A549 (cell line): Measurements from ENCODE around the gene DDB1. TPM values are rescaled to one million over a fixed set of nuclear protein-coding genes. Genes with fewer than 3 reads are reported as not detected.

ENCODE experiments used
- ATAC-seq, 2 experiments: fragments of 200-7000 bp in 1 of 2; fragments of >200 bp in 1 of 2; cut with Nextera tagmentation in 1 of 2; cut with Tn5 transposase in 1 of 2; 3 replicates each; pipeline versions ENCODE4 v1.8.0 to v1.9.1; 2018 to 2020; ENCODE audit warnings: mild to moderate bottlenecking in 1 of 2, moderate library complexity in 1 of 2
- CTCF ChIA-PET: fragments of 300-600 bp; sonication (Branson Sonifier 250); formaldehyde crosslinking; extraction: SDS; loops from one replicate; lab custom pipeline; 2021; ENCODE audit warnings: antibody characterized with exemption, inconsistent platforms; lab: Yijun Ruan, JAX
- POLR2A ChIA-PET: fragments of 350-600 bp; formaldehyde crosslinking; extraction: SDS; loops from one replicate; lab custom pipeline; 2021; ENCODE audit warnings: antibody characterized with exemption, inconsistent platforms; lab: Yijun Ruan, JAX
- DNase-seq, 2 experiments: peaks; one replicate each; pipeline versions ENCODE4 v3.0.0 to v3.0.0-alpha.2; 2011 to 2016; ENCODE audit warnings: low read depth in 1 of 2, low spot score in 1 of 2
- FAIRE-seq: peaks from 2 replicates; lab custom pipeline; 2011; peaks lifted over from hg19 to GRCh38; lab: Jason Lieb, UNC
- H3K27ac ChIP-seq, 2 experiments: fragments of >200 bp; sonication (Bioruptor Twin); formaldehyde crosslinking; 3 replicates each; pipeline ENCODE4 v1.5.1; 2016 to 2017
- H3K4me1 ChIP-seq: fragments of >200 bp; sonication (Bioruptor Twin); formaldehyde crosslinking; 3 replicates; pipeline ENCODE4 v1.6.1; 2016
- H3K4me2 ChIP-seq: fragments of >200 bp; sonication (Bioruptor Twin); formaldehyde crosslinking; 3 replicates; pipeline ENCODE4 v1.6.1; 2016
- H3K4me3 ChIP-seq: fragments of >200 bp; sonication (Bioruptor Twin); formaldehyde crosslinking; 3 replicates; pipeline ENCODE4 v1.5.1; 2016
- H3K9me3 ChIP-seq: fragments of >200 bp; sonication (Bioruptor Twin); formaldehyde crosslinking; 3 replicates; pipeline ENCODE4 v1.6.1; 2016
- BHLHE40 ChIP-seq: IDR thresholded peaks from 2 replicates; pipeline ENCODE4 v1.6.1; 2012; ENCODE audit warnings: low read depth, low read length, inconsistent platforms
- CBX8 ChIP-seq: fragments of 200-600 bp; sonication (generic); IDR thresholded peaks from 2 replicates; pipeline ENCODE4 v1.6.1; 2016
- CEBPB ChIP-seq, 2 experiments: fragments of >200 bp in 1 of 2; sonication (Bioruptor Twin) in 1 of 2; formaldehyde crosslinking in 1 of 2; IDR thresholded peaks; 2 replicates each; pipeline ENCODE4 v1.6.1; 2012 to 2016
- E2F6 ChIP-seq: IDR thresholded peaks from 2 replicates; pipeline ENCODE4 v1.6.1; 2012; ENCODE audit warnings: low read depth, borderline replicate concordance
- EHF ChIP-seq: fragments of 250-450 bp; sonication (Bioruptor Pico); IDR thresholded peaks from 2 replicates; pipeline ENCODE4 v1.5.0; 2020; ENCODE audit warnings: mild to moderate bottlenecking
- EHMT2 ChIP-seq: fragments of 200-600 bp; sonication (generic); IDR thresholded peaks from 2 replicates; pipeline ENCODE4 v1.6.1; 2016; ENCODE audit warnings: antibody characterized with exemption, low read depth, mild to moderate bottlenecking, moderate library complexity
- FOXS1 ChIP-seq: fragments of 250-450 bp; sonication (Bioruptor Pico); IDR thresholded peaks from 2 replicates; pipeline ENCODE4 v1.5.0; 2020; ENCODE audit warnings: mild to moderate bottlenecking, moderate library complexity
- HOXB5 ChIP-seq: fragments of 250-450 bp; sonication (Bioruptor Pico); IDR thresholded peaks from 2 replicates; pipeline ENCODE4 v1.5.0; 2020; ENCODE audit warnings: mild to moderate bottlenecking, moderate library complexity
- JUNB ChIP-seq: fragments of >200 bp; sonication (Bioruptor Twin); formaldehyde crosslinking; IDR thresholded peaks from 2 replicates; pipeline ENCODE4 v1.6.1; 2016
- MAFK ChIP-seq: fragments of 450-650 bp; IDR thresholded peaks from 2 replicates; pipeline ENCODE4 v1.6.1; 2014; ENCODE audit not compliant: partially characterized antibody
- MAZ ChIP-seq: fragments of 150-350 bp; IDR thresholded peaks from 2 replicates; pipeline ENCODE4 v1.6.1; 2014; ENCODE audit warnings: antibody characterized with exemption, low read depth, low read length, borderline replicate concordance
- MYC ChIP-seq: IDR thresholded peaks from 2 replicates; pipeline ENCODE4 v1.6.1; 2012; ENCODE audit warnings: mild to moderate bottlenecking, inconsistent platforms, low read length, improper control_type of control experiment, borderline replicate concordance
- NFE2L2 ChIP-seq: fragments of 150-350 bp; conservative IDR thresholded peaks from 2 replicates; pipeline ENCODE4 v1.6.1; 2014; ENCODE audit warnings: low read length
- NR3C1 ChIP-seq: fragments of >200 bp; sonication (Bioruptor Twin); formaldehyde crosslinking; IDR thresholded peaks from 3 replicates; pipeline ENCODE4 v1.6.1; 2017
- PHF8 ChIP-seq: fragments of 200-600 bp; sonication (generic); IDR thresholded peaks from 2 replicates; pipeline ENCODE4 v1.6.1; 2016; ENCODE audit warnings: low read depth, mild to moderate bottlenecking, antibody characterized with exemption, moderate library complexity, borderline replicate concordance
- RAD21 ChIP-seq, 2 experiments: fragments of >200 bp in 1 of 2; sonication (Bioruptor Twin) in 1 of 2; formaldehyde crosslinking in 1 of 2; IDR thresholded peaks in 1 of 2; conservative IDR thresholded peaks in 1 of 2; 2 replicates in 1 of 2; 3 replicates in 1 of 2; pipeline ENCODE4 v1.6.1; 2012 to 2018; ENCODE audit warnings: inconsistent platforms in 1 of 2
- RARB ChIP-seq: fragments of 250-450 bp; sonication (Bioruptor Pico); IDR thresholded peaks from 2 replicates; pipeline ENCODE4 v1.8.0; 2021; ENCODE audit warnings: mild to moderate bottlenecking, moderate library complexity
- RFX5 ChIP-seq: fragments of 450-650 bp; IDR thresholded peaks from 2 replicates; pipeline ENCODE4 v1.7.1; 2014; ENCODE audit warnings: antibody characterized with exemption, mild to moderate bottlenecking, moderate library complexity
- RNF2 ChIP-seq: fragments of 200-600 bp; sonication (generic); IDR thresholded peaks from 2 replicates; pipeline ENCODE4 v1.6.1; 2016; ENCODE audit warnings: low read depth, mild to moderate bottlenecking, antibody characterized with exemption, moderate library complexity, borderline replicate concordance
- USF2 ChIP-seq: fragments of 450-650 bp; IDR thresholded peaks from 2 replicates; pipeline ENCODE4 v1.6.1; 2014; ENCODE audit warnings: antibody characterized with exemption
- ZFP36 ChIP-seq: fragments of 450-650 bp; IDR thresholded peaks from 2 replicates; pipeline ENCODE4 v1.6.1; 2014; ENCODE audit warnings: borderline replicate concordance; ENCODE audit not compliant: partially characterized antibody
- WGBS: methylation state at CpG from one replicate; pipeline ENCODE4 v1.1.6; 2017; ENCODE audit errors: missing lambda C conversion rate; 5-methylcytosine and 5-hydroxymethylcytosine counted together
- polyA plus RNA-seq, 4 experiments: library from polyadenylated mRNA; depleted of rRNA in 3 of 4; stranded (reverse); fragments of >200 nt; fragmentation: RNase III in 1 of 4; extraction: RNeasy Plus Mini Kit Qiagen cat#74134 plus additional on column Dnase treatment in 1 of 4; gene quantifications; 2 replicates in 3 of 4; 3 replicates in 1 of 4; pipeline ENCODE4 v1.2.3, GENCODE V29; 2011 to 2017
- TF ChIP-seq, protein P1 (sequence below): fragments of >200 bp; sonication (Bioruptor Twin); formaldehyde crosslinking; IDR thresholded peaks from 3 replicates; pipeline ENCODE4 v1.5.1; 2016
- TF ChIP-seq, protein P2 (sequence below): fragments of >200 bp; sonication (Bioruptor Twin); formaldehyde crosslinking; IDR thresholded peaks from 3 replicates; pipeline ENCODE4 v1.6.1; 2016
- TF ChIP-seq, protein P3 (sequence below): IDR thresholded peaks from 2 replicates; pipeline ENCODE4 v1.6.1; 2012
- TF ChIP-seq, protein P4 (sequence below): fragments of 250-450 bp; sonication (Bioruptor Pico); IDR thresholded peaks from 2 replicates; pipeline ENCODE4 v1.5.0; 2021; ENCODE audit warnings: mild to moderate bottlenecking, moderate library complexity, borderline replicate concordance

DDB1 gene
- polyA plus RNA-seq, 2 of the 4 experiments (the other 2 are of a cell fraction), result 149 to 222 TPM

DNA sequence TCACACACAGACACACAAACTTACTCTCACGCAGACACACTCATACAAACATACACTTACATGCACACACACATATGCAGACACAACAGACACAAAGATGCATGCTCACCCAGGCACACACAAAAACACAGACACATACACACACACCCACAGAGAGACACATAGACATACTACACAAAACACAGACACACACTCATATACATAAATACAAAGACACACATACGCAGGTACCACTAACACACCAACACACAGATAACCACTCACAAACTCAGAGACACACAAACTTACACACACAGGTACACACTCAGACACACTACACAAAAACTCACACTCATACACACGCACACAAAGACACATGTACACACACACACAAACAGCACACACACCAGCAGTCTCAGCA, 60.2 kb downstream of the DDB1 start (continued):
- TF ChIP-seq, protein P1, sequence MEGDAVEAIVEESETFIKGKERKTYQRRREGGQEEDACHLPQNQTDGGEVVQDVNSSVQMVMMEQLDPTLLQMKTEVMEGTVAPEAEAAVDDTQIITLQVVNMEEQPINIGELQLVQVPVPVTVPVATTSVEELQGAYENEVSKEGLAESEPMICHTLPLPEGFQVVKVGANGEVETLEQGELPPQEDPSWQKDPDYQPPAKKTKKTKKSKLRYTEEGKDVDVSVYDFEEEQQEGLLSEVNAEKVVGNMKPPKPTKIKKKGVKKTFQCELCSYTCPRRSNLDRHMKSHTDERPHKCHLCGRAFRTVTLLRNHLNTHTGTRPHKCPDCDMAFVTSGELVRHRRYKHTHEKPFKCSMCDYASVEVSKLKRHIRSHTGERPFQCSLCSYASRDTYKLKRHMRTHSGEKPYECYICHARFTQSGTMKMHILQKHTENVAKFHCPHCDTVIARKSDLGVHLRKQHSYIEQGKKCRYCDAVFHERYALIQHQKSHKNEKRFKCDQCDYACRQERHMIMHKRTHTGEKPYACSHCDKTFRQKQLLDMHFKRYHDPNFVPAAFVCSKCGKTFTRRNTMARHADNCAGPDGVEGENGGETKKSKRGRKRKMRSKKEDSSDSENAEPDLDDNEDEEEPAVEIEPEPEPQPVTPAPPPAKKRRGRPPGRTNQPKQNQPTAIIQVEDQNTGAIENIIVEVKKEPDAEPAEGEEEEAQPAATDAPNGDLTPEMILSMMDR, result no peak
- TF ChIP-seq ZFP36 (no peak), PHF8 (no peak), RNF2 (no peak), MAFK (no peak)
- TF ChIP-seq, all 56 proteins: peak for 0

DNA sequence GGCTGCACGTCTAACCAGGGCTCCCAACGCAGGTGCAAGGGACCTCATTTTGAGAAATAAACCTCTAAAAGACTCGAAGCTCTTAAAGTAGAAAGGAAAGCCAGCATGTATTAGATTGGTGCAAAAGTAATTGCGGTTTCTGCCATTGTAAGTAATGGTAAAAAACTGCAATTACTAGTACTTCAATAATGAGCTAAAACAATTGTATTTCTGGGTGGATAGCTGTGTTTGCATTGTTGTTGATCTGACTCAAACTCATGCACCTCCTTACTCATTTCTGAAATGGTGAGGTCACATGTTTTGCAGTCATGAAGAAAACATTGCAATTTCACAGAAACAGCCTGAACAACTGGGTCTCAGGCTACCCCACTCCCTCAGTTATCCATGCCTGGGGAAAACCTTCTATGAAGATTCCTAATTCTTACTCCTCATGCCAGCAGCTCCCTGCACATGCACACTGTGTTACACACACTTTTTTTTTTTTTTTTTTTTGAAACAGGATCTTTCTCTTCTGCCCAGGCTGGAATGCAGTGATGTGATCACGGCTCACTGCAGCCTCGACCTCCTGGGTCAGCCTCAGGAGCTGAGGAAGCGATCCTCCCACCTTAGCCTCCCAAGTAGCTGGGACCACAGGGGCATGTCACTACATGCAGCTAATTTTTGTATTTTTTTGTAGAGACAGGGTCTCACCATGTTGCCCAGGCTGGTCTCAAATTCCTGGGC, 62.4 kb downstream of the DDB1 start:
- CTCF ChIA-PET, result interaction anchor here (1.0 to 2.7 kb wide), 4 partner anchors 11 to 115 kb away, joined by 3 to 11 read pairs (median 6); no protein-coding TSS in a partner anchor
- TF ChIP-seq CBX8 (no peak), EHF (no peak), NR3C1 (no peak), BHLHE40 (no peak), USF2 (no peak), E2F6 (no peak), MAZ (no peak), PHF8 (no peak), RFX5 (no peak), JUNB (no peak)
- TF ChIP-seq, protein P2, sequence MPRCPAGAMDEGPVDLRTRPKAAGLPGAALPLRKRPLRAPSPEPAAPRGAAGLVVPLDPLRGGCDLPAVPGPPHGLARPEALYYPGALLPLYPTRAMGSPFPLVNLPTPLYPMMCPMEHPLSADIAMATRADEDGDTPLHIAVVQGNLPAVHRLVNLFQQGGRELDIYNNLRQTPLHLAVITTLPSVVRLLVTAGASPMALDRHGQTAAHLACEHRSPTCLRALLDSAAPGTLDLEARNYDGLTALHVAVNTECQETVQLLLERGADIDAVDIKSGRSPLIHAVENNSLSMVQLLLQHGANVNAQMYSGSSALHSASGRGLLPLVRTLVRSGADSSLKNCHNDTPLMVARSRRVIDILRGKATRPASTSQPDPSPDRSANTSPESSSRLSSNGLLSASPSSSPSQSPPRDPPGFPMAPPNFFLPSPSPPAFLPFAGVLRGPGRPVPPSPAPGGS, result no peak
- TF ChIP-seq, protein P3, sequence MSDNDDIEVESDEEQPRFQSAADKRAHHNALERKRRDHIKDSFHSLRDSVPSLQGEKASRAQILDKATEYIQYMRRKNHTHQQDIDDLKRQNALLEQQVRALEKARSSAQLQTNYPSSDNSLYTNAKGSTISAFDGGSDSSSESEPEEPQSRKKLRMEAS, result no peak
- no peak overlapping the region for H3K27ac ChIP-seq
- H3K9me3 ChIP-seq, result no peaks in the 10 kb centered on the region
- no peak for DNase-seq
- no peak for ATAC-seq
- no peak overlapping the region for H3K4me3 ChIP-seq
- POLR2A ChIA-PET, result interaction anchor here (0.6 to 1.0 kb wide), 2 partner anchors 11 to 136 kb away, joined by 3 to 5 read pairs; no protein-coding TSS in a partner anchor
- FAIRE-seq, result no peak
- no peak overlapping the region for H3K4me2 ChIP-seq
- 60% methylated on average over 7 of the region's 7 CpGs for WGBS
- H3K4me1 ChIP-seq, result peaks cover 15% of the 10 kb centered on the region

DNA sequence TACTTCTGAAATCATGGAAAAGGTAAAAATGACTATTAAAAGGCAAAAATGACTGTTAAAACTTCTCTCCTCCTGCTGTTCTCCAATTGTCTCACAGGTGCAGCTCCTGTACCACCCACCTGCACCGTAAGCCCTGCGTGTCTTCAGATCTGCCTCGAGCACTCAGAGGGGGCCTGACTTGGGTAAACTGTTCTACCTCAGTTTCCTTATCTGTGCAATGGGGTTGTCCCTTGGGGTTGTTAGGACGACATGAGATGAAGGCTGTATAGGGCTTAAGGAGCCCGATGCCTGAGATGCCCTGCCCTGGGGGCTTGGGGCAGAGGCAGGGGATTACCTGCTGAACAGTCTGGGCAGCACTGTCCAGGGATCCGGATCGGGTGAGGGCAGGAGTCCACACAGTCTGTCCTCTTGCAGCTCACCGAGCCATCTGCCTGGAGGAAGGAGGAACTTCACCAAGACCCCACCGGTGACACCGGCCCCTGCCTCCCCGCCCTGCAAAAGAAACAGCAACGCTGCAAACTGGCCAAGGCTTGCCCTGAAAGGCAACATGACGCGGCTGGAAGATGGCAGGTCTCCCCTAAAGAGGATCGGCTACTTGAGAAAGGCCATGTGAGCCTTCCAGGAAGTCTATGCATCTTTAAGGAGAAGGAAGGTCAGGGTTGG, 64.2 kb downstream of the DDB1 start:
- Histone ChIP-seq H3K9me3 (no peaks in the 10 kb centered on the region), H3K4me3 (no peak overlapping the region), H3K4me2 (no peak overlapping the region), H3K27ac (no peak overlapping the region), H3K4me1 (peaks cover 15% of the 10 kb centered on the region)
- 78% methylated on average over 12 of the region's 15 CpGs for WGBS
- ChIA-PET CTCF (interaction anchor here (0.6 to 6.8 kb wide), 7 partner anchors 12 to 117 kb away, joined by 3 to 35 read pairs (median 4); partner anchors contain the start of gene VWCE), POLR2A (no interaction called here)
- DNase-seq (no peak), ATAC-seq (no peak), FAIRE-seq (no peak)
- TF ChIP-seq JUNB (no peak), HOXB5 (no peak), RARB (CRISPR knock-in tag) (no peak), CEBPB (IDR thresholded peaks at IDR 0.05) (no peak), EHMT2 (no peak), RAD21 (conservative IDR thresholded peaks at IDR 0.05 in 1 of 2, IDR thresholded peaks at IDR 0.05 in 1 of 2) (no peak), E2F6 (no peak), FOXS1 (CRISPR knock-in tag) (no peak), PHF8 (no peak), NFE2L2 (no peak), MYC (no peak)
- TF ChIP-seq, protein P4, sequence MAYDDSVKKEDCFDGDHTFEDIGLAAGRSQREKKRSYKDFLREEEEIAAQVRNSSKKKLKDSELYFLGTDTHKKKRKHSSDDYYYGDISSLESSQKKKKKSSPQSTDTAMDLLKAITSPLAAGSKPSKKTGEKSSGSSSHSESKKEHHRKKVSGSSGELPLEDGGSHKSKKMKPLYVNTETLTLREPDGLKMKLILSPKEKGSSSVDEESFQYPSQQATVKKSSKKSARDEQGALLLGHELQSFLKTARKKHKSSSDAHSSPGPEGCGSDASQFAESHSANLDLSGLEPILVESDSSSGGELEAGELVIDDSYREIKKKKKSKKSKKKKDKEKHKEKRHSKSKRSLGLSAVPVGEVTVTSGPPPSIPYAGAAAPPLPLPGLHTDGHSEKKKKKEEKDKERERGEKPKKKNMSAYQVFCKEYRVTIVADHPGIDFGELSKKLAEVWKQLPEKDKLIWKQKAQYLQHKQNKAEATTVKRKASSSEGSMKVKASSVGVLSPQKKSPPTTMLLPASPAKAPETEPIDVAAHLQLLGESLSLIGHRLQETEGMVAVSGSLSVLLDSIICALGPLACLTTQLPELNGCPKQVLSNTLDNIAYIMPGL (CRISPR knock-in tag), result no peak
